HCT116 (cell line): ENCODE results near the gene TSPAN33. TPM values are rescaled to one million over a fixed set of nuclear protein-coding genes. Genes with fewer than 3 reads are reported as not detected.

Source experiments
- ATAC-seq: fragments of 200-7000 bp; cut with Tn5 transposase; 2 replicates; pipeline ENCODE4 v1.9.1; 2020; ENCODE audit warnings: mild to moderate bottlenecking, moderate library complexity
- BruUV-seq: library from RNA; stranded (reverse); fragments of 400-500 nt; replicated peaks from 2 replicates; lab custom pipeline; 2021; lab: Mats Ljungman, UMichigan
- CTCF ChIA-PET: fragments of 300-600 bp; sonication (Branson Sonifier 250); formaldehyde crosslinking; loops from one replicate; lab custom pipeline; 2021; ENCODE audit warnings: antibody characterized with exemption; lab: Charles Lee
- POLR2A ChIA-PET: fragments of 300-600, 350-600 bp; sonication (Branson Sonifier 250); formaldehyde crosslinking; loops from one replicate; lab custom pipeline; 2021; ENCODE audit warnings: antibody characterized with exemption; lab: Charles Lee
- RAD21 ChIA-PET, 2 experiments: fragments of 300-600 bp; sonication (Branson Sonifier 250); formaldehyde crosslinking; loops; one replicate each; lab custom pipeline; 2023; ENCODE audit warnings: low total read pairs in 2 of 2; ENCODE audit not compliant: uncharacterized antibody in 2 of 2, unreplicated experiment in 2 of 2, low non-redundant PET in 1 of 2; lab: Charles Lee
- DNase-seq: peaks from one replicate; pipeline ENCODE4 v3.0.0-alpha.2; 2010; ENCODE audit warnings: low read depth, low spot score
- H2AFZ ChIP-seq: fragments of 200-600 bp; shearing (Covaris generic), sonication (generic); 2 replicates; pipeline ENCODE4 v1.6.1; 2017; ENCODE audit warnings: low read depth, mixed run types, mixed read lengths, antibody characterized with exemption, low read length; ENCODE audit not compliant: poor library complexity, severe bottlenecking
- H3K27ac ChIP-seq: 2 replicates; pipeline ENCODE4 v1.5.1; 2012; ENCODE audit warnings: low read depth, low read length
- H3K27me3 ChIP-seq: fragments of 200-600 bp; sonication (generic); 2 replicates; pipeline ENCODE4 v1.6.1; 2016; ENCODE audit warnings: mixed run types, low read length, mixed read lengths; ENCODE audit not compliant: insufficient read depth
- H3K36me3 ChIP-seq, 2 experiments: fragments of 200-500 bp in 1 of 2; fragments of 200-600 bp in 1 of 2; sonication (Bioruptor generic) in 1 of 2; sonication (generic) in 1 of 2; 2 replicates each; pipeline versions ENCODE4 v1.5.1 to v1.6.1; 2014 to 2016; ENCODE audit warnings: low read length in 2 of 2, inconsistent platforms in 1 of 2, mixed read lengths in 1 of 2, mixed run types in 1 of 2; ENCODE audit not compliant: insufficient read depth in 2 of 2, control insufficient read depth in 1 of 2
- H3K4me1 ChIP-seq, 2 experiments: fragments of 200-600 bp in 1 of 2; sonication (generic) in 1 of 2; 2 replicates each; pipeline versions ENCODE4 v1.5.1 to v1.6.1; 2012 to 2017; ENCODE audit warnings: low read length in 2 of 2, inconsistent platforms in 1 of 2, mild to moderate bottlenecking in 1 of 2, mixed read lengths in 1 of 2, mixed run types in 1 of 2, moderate library complexity in 1 of 2; ENCODE audit not compliant: insufficient read depth in 2 of 2, control insufficient read depth in 1 of 2
- H3K4me2 ChIP-seq: fragments of 200-600 bp; sonication (generic); 2 replicates; pipeline ENCODE4 v1.6.1; 2017; ENCODE audit warnings: mixed run types, low read length, mixed read lengths
- H3K4me3 ChIP-seq, 2 experiments: fragments of 200-600 bp in 1 of 2; sonication (generic) in 1 of 2; replicated peaks in 1 of 2; 2 replicates each; pipeline ENCODE4 v1.5.1; 2011 to 2016; ENCODE audit warnings: low read length in 2 of 2, control low read depth in 1 of 2, low read depth in 1 of 2, mild to moderate bottlenecking in 1 of 2, mixed read lengths in 1 of 2, mixed run types in 1 of 2
- H3K79me2 ChIP-seq: fragments of 200-600 bp; sonication (generic); 2 replicates; pipeline ENCODE4 v1.6.1; 2017; ENCODE audit warnings: mild to moderate bottlenecking, mixed run types, low read length, moderate library complexity, mixed read lengths; ENCODE audit not compliant: insufficient read depth
- H3K9ac ChIP-seq: fragments of 200-600 bp; sonication (generic); 2 replicates; pipeline ENCODE4 v1.6.1; 2016; ENCODE audit warnings: low read length, mixed read lengths
- H3K9me2 ChIP-seq: fragments of 200-600 bp; sonication (generic), shearing (Covaris generic); 2 replicates; pipeline ENCODE4 v1.6.1; 2017; ENCODE audit warnings: mixed run types, mild to moderate bottlenecking, moderate library complexity; ENCODE audit not compliant: insufficient read depth
- H3K9me3 ChIP-seq, 2 experiments: fragments of 200-500 bp in 1 of 2; fragments of 200-600 bp in 1 of 2; sonication (Bioruptor generic) in 1 of 2; sonication (generic) in 1 of 2; 2 replicates each; pipeline ENCODE4 v1.6.1; 2014 to 2017; ENCODE audit warnings: low read length in 2 of 2, mixed read lengths in 2 of 2, inconsistent platforms in 1 of 2, low read depth in 1 of 2, mild to moderate bottlenecking in 1 of 2, mixed run types in 1 of 2, moderate library complexity in 1 of 2; ENCODE audit not compliant: control insufficient read depth in 1 of 2, insufficient read depth in 1 of 2
- H4K20me1 ChIP-seq: fragments of 200-600 bp; sonication (generic), shearing (Covaris generic); 2 replicates; pipeline ENCODE4 v1.6.1; 2017; ENCODE audit warnings: mixed run types, mild to moderate bottlenecking, moderate library complexity; ENCODE audit not compliant: insufficient read depth
- EGR1 ChIP-seq: IDR thresholded peaks from 2 replicates; pipeline ENCODE4 v1.6.1; 2012; ENCODE audit warnings: low read depth
- ELF1 ChIP-seq: IDR thresholded peaks from 2 replicates; pipeline ENCODE4 v1.6.1; 2012; ENCODE audit warnings: low read depth, borderline replicate concordance
- FOSL1 ChIP-seq: IDR thresholded peaks from 2 replicates; pipeline ENCODE4 v1.6.1; 2012; ENCODE audit warnings: low read depth
- JUND ChIP-seq: IDR thresholded peaks from 2 replicates; pipeline ENCODE4 v1.6.1; 2012
- POLR2A ChIP-seq: IDR thresholded peaks from 2 replicates; pipeline ENCODE4 v1.7.0; 2011; ENCODE audit warnings: borderline replicate concordance; ENCODE audit not compliant: insufficient read depth, insufficient read length; ENCODE audit errors: extremely low read depth
- RAD21 ChIP-seq: IDR thresholded peaks from 2 replicates; pipeline ENCODE4 v1.6.1; 2012; ENCODE audit warnings: low read depth, mild to moderate bottlenecking
- YY1 ChIP-seq: IDR thresholded peaks from 2 replicates; pipeline ENCODE4 v1.6.1; 2011; ENCODE audit warnings: low read length, low read depth, moderate library complexity, mild to moderate bottlenecking; ENCODE audit not compliant: insufficient replicate concordance; ENCODE audit errors: extremely low read depth
- intact Hi-C: fragments of 100-400 bp; cut with micrococcal nuclease; formaldehyde crosslinking; loops from 2 replicates; pipeline ENCODE4 v1.10.0; 2022
- total RNA-seq: library from RNA; stranded (reverse); gene quantifications from one replicate; pipeline ENCODE4 v1.2.1, GENCODE V29; 2021; ENCODE audit not compliant: unreplicated experiment

The TSPAN33 gene
- total RNA-seq, 1 experiment from 2014 or later = 22.2 TPM

- no peaks in the 10 kb centered on the region for H3K9me2 ChIP-seq
- DNase-seq (no peak), ATAC-seq (peak; percentile 64)
- H4K20me1 ChIP-seq = no peaks in the 10 kb centered on the region
- H3K27me3 ChIP-seq = no peaks in the 10 kb centered on the region
- no peaks in the 10 kb centered on the region for H3K9me3 ChIP-seq
- H3K79me2 ChIP-seq = no peaks in the 10 kb centered on the region
- intact Hi-C loops = no loop called here
- CTCF ChIA-PET = interaction anchor here (2.1 kb wide), 1 partner anchor 65 kb away, joined by 7 read pairs; no protein-coding TSS in a partner anchor
- no peak overlapping the region for H3K9ac ChIP-seq
- BruUV-seq = no TSS peak
- no peak for TF ChIP-seq YY1
- TF ChIP-seq EGR1 = peak; percentile 35; the same call in 1 of the 2 replicates
- TF ChIP-seq JUND = 0 out of 2 replicates have a peak, but pooled peaks have one; percentile 23
- no peak for TF ChIP-seq RAD21
- TF ChIP-seq FOSL1 = peak; percentile 49
- POLR2A ChIA-PET = no interaction called here
- H3K4me1 ChIP-seq = no peaks in the 10 kb centered on the region
- H3K27ac ChIP-seq = no peak overlapping the region
- no peak overlapping the region for H3K4me2 ChIP-seq
- RAD21 ChIA-PET = no interaction called here
- no peaks in the 10 kb centered on the region for H3K36me3 ChIP-seq
- no peak overlapping the region for H2AFZ ChIP-seq
- H3K4me3 ChIP-seq = no peak overlapping the region
Observed at GRCh38 chr7:129098409-129099084, 46.0 kb upstream of the TSPAN33 start.

GRCh38 chr7:129100827-129101166, 43.7 kb upstream of the TSPAN33 start:
- TF ChIP-seq ELF1 (no peak), POLR2A (no peak)
- no peak for ATAC-seq
- Histone ChIP-seq H3K4me2 (no peak overlapping the region), H3K9me3 (no peaks in the 10 kb centered on the region), H3K79me2 (no peaks in the 10 kb centered on the region), H3K4me1 (no peaks in the 10 kb centered on the region), H3K9ac (no peak overlapping the region), H3K9me2 (no peaks in the 10 kb centered on the region), H4K20me1 (no peaks in the 10 kb centered on the region), H2AFZ (no peak overlapping the region), H3K27me3 (no peaks in the 10 kb centered on the region), H3K27ac (no peak overlapping the region), H3K36me3 (no peaks in the 10 kb centered on the region), H3K4me3 (no peak overlapping the region)
- CTCF ChIA-PET = interaction anchor here (3.0 kb wide), 1 partner anchor 9 kb away, joined by 9 read pairs; no protein-coding TSS in a partner anchor
- RAD21 ChIA-PET = no interaction called here
- intact Hi-C loops = no loop called here
- POLR2A ChIA-PET = no interaction called here
- no TSS peak for BruUV-seq
- DNase-seq = no peak
